HG03521 (cell line): ENCODE measurements around the gene LHFPL2.

Experiments used
- ATAC-seq: cut with Tn5 transposase; IDR thresholded peaks from one replicate; pipeline ENCODE4 v1.9.1; 2021; ENCODE audit warnings: mild to moderate bottlenecking, moderate library complexity; ENCODE audit not compliant: unreplicated experiment

The LHFPL2 gene

DNA sequence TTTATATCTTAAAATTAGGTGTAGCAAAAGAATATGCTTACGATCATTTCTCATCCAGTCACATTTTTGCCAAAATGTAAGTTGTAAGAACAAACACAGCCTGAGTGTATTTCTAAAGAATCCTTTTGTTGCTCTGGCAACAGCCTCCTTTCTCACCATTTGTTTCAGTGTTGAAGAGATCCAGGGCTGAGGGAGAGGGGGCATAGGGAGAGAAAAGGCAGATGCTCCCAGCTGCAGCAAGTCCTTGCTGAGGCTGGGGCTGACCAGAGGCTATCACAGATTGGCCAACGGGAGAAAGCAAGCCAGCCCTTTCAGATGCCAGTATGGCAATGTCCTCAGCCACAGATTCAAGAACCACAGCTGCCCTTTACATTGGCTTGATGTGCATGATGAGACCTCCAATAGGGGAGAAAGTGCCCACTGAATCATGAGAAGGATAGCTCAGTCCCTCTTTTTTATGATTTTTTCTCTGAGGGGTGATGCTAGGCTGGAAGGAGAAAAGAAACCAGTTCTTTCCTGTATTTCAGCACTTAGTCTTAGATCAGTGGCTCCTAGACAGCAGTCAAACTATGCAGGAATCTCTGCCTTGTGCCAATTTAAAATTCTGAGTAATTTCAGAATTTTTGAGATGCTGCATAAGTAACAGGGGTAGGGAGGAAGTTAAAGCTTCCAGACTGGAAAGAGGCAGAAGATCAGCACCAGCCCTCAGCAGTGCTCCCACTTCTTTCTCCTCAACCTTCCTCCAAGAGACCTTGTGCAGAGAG, 142.1 kb downstream of the LHFPL2 start:
- ATAC-seq = no peak

DNA sequence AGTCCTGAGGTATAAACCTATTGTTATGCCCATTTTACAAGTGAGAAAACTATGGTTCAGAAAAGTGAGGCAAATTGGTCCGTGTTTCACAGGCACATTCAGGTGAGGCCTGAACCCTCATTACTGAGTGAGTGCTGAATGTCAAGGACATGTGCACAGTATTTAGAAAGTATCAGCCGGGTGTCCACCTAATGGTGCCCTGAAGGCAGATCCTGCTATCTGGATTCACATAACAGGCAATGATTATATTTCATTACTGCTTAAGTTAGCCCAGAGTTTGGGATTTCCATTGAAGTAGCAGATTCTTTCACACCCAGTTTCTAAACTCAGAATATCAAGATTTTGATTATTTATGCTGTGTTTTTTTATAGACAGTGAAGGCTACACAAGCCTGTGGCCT, 142.7 kb downstream of the LHFPL2 start:
- ATAC-seq = no peak

DNA sequence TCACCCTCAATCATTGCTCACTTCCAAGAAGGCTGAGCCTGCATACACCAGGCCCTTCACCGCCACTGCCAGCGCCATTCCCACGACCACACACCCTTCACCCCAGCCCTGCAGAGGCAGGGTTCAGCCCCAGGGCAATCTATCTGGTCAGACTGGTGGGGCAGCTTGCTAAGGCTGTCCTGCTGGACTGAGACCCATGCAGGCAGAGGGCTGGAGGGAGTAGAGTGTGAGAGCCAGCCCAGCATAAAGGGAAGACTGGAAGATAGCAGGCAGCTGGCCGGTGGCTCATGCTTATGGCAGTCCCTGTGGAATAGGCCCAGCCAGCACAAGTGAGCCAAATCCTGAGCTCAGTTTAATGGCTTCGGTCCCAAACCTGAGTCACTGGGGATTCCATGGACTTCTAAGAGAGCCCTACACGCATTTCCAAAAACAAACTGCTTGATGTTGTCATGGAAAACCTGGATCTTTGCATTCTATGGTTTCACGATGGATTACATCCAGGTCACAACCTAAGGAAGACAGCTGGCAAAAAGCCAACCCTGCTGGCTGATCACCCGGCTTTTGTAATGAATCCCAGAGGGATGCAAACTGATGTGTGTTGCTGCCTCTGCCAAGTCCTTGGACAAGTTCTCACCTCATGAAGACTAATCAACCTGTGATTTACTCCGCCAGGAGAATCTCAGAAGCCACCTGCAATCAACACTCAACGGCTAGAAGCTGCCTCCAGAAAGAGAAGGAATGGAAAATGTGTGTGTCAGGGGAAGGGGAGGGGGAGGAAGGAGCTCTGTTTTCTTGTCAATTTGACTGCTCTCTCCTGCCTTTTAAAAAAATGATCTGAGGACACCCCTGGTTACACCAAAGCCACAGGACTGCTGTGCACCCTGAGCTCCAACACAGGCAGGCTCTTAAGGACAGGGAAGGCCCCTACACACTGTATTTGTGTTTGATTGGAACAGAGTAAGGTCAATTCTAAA, 143.6 kb downstream of the LHFPL2 start:
- no peak for ATAC-seq

DNA sequence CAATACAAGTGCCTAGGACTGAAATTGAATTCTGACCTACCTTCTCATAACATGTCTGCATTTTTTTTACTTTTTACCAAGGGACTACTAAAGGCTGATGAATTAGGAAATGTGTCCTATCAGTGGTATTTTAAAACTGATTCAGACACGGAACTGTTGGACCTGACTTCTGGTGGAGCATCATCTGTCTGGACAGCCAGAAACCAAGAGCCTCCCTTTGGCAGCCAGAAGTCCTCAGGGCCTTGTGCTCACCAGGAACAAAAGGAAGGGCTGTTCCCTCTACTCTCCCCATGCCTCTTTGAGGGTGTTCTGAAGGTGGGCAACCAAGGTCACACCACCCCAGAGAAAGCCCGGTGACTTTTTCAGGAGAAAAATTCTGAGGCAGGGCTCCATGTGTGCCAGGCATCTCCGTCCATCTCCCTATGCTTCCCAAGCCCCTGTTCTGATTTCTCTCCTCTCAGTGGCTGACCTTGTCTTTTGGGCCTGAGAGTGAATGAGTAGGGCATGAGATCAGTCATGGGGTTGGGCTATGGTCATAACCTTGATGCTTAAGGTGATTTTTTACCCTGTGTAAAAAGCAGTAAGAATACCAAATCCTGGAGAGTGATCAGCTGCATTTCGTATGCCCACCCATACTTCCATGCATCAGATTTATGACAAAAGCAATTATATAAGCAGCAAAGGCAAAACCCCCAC, 144.5 kb downstream of the LHFPL2 start:
- no peak for ATAC-seq

DNA sequence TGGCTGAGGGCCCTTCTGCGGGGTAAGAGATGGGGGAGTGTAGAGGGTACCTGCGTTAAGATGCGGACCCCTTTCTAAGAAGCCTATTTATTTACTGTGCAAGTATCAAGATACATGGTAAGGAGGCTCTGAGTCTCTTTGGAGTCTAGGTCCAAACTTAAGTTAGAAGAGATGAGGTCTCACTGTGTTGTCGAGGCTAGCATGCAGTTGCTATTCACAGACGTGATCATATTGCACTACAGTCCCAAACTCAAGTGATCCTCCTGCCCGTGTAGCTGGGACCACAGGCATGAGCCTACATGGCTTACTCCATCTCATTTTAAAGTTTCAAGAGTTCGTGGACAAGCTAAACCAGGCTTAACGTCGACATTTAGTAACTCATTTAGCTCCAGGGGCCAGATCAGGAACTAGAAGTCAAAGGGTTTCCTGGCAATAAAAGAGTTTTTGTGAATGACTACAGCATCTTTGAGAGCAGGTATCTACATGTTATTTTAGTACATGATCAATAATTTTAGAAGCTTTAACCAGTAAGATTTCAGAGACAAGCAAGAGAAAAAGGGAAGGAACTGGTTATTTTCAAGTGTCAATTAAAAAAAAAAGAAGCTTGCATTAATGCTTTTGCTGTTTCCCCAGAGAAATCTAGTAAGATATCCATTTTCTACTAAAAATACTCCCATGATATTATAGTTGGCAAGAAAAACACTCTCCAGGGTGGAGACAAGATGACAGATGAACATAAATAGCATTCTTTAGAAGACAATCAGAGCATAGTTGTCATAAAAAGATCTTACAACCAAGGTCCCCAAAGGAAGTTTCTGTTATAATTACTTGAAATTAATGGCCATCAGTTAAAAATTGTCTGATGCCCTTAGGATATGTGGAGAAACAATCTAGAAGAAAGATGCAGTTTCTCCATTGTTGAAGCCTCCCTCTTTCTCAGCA, 146.9 kb downstream of the LHFPL2 start:
- no peak for ATAC-seq

DNA sequence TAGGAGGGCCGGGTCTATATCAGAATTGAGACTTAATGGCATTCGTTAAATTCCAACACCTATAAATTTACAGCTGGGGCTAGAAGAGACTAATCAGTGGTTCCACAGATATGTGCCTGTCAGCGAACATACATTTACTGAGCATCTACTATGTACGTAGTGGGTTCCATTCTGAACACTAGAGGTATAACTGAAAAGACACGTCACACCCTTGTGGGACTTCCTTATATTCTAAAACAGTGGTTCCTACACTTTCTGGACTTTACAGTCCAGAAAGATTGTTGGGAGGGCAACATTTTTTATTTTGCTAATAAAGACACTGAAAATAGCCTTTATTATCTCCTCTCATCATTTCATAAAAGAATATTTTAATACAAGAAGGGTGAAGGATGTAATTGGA, 147.7 kb downstream of the LHFPL2 start:
- ATAC-seq = no peak

DNA sequence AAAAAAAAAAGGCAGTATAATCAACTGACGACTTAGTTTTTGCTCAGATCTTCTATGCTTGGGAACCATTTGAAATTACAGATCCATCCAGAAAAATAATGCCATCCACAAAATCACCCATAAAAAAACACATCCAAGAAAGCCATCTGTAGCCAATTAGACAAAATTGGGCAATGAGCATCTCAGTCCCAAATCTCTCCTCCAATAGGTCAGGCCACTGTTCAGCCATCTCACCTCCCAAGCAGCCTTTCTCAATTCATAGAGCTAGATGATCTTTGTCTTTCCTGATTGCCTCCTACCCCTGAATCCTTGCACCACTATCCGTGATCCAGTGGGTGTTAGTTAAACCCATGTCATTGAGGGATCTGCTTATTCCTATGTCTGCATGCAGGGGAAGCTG, 148.5 kb downstream of the LHFPL2 start:
- no peak for ATAC-seq

DNA sequence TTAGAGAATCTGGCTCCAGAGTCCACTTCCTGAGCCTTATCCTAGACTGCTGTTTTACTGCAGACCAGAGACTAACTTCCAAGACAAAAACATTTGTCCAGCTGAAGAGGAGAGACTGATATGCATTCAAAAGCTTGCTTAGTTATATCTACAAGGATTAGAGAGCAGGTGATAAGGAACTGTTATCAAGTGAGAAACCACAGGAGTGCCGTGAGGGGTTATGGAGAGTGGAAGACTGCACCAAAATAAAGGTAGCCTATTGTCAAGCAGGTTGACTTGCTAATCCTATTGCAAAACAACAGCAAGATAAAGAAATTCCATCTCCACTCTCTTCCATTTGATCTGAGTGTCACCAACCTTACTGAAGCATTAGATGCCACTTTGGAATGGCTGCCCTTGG, 149.1 kb downstream of the LHFPL2 start:
- no peak for ATAC-seq

DNA sequence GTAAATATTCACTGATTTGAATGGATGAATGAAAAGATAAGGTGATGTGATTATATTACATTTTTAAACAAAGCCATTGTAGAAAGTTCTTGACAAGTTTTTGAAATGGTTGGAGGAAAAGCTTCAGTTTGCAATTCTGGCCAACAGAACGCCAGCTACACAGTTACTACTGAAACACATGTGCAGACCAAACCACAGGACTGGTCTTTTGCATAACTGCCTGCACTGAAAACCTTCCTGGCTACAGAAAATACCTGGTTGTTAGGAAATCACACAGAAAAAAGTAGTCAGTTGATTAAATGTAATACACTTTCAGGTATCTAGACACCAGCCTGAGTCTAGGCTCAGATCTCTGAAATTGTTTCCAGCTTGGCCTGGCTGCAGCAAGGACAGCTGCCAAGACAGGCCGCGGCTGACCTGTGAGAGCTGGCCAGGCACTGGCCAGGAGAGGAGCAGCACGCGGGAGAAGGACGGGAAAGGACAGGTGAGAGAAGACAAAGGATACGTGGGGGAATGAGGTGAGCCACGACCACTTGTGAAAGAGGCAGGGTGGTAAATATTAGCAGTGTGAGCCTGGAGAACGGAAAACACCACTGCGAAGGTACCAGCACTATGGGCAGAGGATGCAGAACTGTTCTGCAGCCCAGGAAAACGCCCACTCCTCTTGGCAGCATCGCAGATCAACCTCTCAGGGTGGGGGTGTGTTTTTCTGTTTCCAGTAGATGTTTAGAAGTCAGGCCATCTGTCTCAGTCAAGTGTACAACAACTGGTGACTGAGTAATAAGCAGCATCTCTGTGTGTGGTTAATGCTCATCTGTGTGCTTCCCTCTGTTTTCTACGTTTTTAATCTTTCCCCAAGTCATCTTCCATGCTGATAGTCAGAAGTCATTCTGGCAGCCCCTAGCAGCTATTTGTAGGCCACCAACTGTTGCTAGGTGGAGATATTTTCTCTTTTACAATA, 150.7 kb downstream of the LHFPL2 start:
- peak; percentile 47 for ATAC-seq

DNA sequence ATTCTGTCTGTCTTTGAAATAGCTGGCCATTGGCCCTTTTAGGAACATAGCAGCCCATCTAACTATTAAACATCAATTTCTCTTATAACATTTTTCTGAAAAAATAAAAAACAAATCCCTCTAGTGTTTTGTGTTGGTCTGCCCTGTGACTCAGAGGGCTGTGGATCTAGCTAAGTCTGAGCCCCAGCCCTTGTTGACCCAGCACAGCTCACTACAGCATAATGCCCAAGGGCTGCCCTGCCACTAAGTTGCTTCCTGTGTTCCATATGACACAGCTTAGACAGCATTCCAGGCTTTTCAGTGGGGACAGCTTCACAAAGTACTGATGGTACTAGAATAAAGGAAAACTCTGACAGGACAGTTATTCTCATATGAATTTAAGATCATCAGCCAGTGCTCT, 152.2 kb downstream of the LHFPL2 start:
- no peak for ATAC-seq

DNA sequence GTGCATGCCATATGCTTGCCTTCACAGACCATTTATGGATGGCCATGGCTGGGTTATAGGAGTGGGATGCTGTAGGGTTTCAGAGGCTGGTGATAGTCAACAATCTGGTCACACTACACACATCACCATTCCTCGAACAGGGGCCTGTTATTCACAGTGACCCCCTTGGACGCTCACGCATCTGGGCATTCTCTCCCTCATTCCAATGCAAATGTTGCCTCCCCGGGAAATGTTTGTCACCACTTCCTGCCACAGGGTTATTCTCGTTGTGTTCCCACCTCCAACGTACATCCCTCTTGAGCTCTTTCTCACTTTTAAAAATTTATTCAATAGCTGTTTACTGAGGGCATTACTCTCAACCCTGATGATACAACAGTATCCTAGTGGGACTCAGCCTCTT, 152.8 kb downstream of the LHFPL2 start:
- no peak for ATAC-seq

DNA sequence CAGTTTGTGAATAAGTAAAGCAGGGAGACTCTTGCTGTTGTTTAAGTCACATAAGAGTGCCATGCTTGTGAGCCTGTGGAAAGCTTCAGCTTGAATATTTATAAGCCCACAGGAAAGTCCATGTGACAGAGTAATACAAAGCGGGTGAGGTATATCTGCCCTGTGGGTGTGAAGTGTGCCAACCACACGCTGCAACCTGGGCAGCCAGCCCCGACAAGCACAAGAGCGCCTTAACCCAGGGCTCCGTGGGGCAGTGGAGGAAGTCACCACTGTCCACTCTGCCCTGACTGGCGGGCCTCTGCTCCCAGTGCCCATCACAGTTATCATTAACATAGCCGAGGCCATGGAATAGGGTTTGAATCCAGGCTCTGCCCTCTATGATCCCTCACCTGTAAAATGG, 155.9 kb downstream of the LHFPL2 start:
- no peak for ATAC-seq

DNA sequence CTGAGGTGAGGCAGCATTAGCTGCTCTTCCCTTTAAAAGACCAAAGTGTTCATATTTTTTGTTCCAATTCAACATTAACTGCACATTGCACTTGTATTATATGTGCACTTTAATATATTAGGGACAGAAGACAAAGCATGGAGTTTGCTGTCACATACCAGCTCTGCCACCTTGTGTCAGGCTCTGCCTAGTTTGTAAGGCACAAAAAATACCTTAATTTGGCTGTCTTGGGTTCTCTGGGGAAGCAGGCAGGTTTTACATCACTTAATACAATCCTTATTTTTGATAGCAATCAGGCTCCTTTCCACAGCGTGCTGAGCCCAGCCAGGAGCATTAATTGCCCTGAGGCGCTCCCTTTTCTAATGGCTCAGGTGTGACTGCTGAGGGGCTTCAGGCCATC, 156.3 kb downstream of the LHFPL2 start:
- no peak for ATAC-seq

DNA sequence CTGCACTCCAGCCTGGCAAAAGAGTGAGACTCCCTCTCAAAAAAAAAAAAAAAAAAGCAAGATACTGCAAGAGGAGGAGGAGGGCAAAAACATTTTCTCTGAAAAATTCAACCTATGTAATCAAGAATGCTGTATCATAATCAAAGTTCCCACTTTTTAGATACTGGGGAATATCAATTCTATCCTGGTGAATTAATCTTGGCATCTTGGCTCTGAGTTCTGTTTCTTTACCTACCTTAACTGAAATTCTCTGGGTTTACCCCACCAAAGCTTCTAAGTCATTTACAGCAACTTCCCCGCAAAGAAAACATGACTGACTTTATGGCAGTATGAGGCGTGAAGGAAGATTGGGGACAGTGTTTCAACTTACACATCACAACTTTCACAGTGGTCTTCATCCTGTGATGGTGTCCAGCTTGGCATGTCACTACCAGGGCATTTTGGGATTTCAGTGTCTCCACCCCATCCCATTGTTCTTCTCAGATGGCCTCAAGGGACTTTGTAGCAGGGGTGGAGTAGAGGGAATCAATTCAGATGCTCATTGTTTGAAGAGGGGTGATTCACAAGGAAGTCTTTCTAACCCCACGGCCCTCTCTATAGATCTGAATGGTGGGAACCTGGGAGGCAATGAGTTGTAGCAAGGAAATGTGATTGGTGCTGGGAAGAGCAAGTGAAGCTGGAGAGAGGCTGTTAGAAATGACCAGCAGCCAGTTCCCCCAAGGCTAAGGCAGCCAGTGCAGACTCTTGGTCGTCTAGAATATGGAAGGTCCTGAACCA, 157.7 kb downstream of the LHFPL2 start:
- no peak for ATAC-seq

DNA sequence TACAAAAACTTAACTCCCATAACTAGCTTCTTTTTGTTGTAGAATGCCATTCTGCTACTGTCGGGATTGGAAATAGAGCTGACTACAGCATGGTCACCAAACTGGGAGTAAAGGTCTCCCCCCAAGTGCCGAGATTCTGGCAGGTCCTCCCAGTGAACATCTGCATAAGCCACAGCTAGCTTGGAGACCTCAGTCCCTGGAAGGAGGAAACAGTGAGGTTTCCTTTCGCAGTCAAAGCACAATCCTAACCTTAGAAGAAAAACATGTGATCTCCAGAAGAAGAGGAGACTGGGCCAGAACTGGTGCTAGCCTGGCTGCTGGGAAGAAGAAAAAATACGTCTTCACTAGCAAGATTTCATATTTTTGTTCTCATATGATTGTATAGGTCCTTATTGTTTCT, 160.7 kb downstream of the LHFPL2 start:
- no peak for ATAC-seq

DNA sequence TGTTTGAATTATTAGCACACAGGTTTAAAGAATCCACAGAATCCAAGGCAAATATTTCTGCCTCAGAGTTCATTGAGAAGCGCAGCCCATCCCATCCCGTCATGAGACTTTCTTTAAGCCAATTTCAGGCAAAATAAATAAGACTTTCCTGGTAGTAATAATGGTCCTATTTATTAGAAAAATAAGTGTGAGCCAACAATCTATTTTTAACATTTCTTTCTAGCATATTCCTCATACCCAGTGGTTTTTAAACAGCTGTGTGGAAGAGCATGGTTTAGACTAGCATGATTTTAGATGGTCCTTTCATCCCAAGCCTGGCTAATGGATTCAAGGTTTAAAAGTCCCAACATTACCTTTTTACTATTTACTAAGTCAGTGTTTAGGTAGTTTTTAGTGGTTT, 162.4 kb downstream of the LHFPL2 start:
- ATAC-seq = no peak

DNA sequence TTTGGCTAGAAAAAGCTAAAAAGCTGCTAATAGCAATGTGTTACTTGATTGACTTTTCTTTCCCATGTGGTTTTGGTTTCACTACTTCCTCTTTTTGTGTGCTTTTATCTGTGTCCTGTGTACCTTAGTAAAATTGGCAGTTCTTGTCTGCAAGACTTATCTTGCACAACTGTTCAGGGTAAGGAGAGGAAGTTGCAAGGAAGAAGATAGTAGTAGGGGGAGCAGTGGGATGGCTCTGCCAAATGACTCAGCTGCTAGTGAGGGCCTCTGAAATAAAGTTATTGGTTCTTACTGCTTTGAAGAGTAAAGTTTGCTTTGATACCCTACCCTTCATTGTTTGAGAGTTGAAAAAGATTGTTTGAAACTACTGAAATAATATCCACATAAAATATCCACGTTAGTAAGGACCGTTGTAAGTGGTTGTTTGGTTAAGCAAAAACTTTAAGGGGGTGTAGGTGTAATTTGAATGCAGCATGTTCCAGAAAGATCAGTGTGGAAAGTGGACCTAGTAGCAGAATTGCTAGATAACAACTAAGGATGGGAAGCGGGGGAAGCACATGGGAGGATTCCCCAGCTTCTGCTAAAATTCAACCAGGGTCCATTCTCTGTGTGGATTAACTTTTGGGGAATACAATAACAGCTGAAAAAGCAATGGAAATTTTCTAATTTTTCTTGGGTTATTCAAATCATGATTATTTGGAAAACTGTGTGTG, 164.6 kb downstream of the LHFPL2 start:
- no peak for ATAC-seq

DNA sequence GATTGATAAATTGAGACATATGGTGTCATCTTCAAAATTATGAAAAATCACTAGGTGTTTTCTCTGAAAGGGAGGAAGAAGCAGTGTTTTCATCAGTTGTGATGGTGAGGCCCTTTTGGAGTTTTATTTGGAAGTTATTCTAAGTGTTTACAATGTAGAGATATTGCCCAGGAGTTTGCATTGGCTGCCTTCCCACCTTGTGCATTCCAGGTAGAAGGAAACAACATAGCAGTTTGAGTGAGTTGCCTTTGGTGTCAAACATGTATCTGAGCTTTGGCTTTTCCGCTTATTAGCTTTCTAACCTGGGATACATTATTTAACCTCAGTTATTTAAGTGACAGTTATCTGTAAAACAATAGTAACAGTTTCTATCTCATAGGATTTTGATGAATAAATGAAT, 165.6 kb downstream of the LHFPL2 start:
- ATAC-seq = no peak
